ENCODE measurements around the gene SLC22A7. TPM values are rescaled to one million over a fixed set of nuclear protein-coding genes. Genes with fewer than 3 reads are reported as not detected.

The SLC22A7 gene
- total RNA-seq, 1 experiment from 2014 or later: not detected

- no peaks in the 10 kb centered on the region for H3K79me1 ChIP-seq (ENCODE audit: insufficient read depth, low read depth, low read length, poor library complexity, severe bottlenecking)
- H3K56ac ChIP-seq (ENCODE audit: insufficient read length, low read depth, low read length): no peak overlapping the region
- H4K8ac ChIP-seq (replicated peaks; ENCODE audit: insufficient read length, low read depth, low read length): no peak overlapping the region
- H2BK5ac ChIP-seq (ENCODE audit: insufficient read length, low read length): no peak overlapping the region
- Mint-ChIP-seq H3K9me3 (no peaks in the 10 kb centered on the region), H3K27me3 (ENCODE audit: low read depth) (peaks cover 19% of the 10 kb centered on the region), H3K36me3 (ENCODE audit: insufficient read depth in 1 of 3, low read depth in 3 of 3) (no peaks in the 10 kb centered on the region), H3K4me1 (peaks cover 15% of the 10 kb centered on the region in 2 experiments), H3K27ac (no peak overlapping the region; a peak in 1 of 7 replicates), H3K4me3 (no peak overlapping the region)
- H3K4ac ChIP-seq (ENCODE audit: low read depth, low read length): no peak overlapping the region
- H2AFZ ChIP-seq (ENCODE audit: low read length): no peak overlapping the region
- WGBS (ENCODE audit: extremely low coverage, insufficient read length, low lambda C conversion rate): no CpG with 5 or more reads among the region's 5 CpGs
- H3K27me3 ChIP-seq (ENCODE audit: insufficient read depth, low read length): no peaks in the 10 kb centered on the region
- no peak overlapping the region for H2BK120ac ChIP-seq (ENCODE audit: low read depth, low read length, poor library complexity, severe bottlenecking)
- DNase-seq: no peak
- H3K4me2 ChIP-seq (ENCODE audit: insufficient read depth, insufficient read length, low read length): no peak overlapping the region
- no peak overlapping the region for H3K27ac ChIP-seq (ENCODE audit: insufficient read length, low read depth, low read length)
- no peaks in the 10 kb centered on the region for H3K23me2 ChIP-seq (ENCODE audit: insufficient read length, low read depth, low read length, poor library complexity, severe bottlenecking)
- no peak overlapping the region for H2BK12ac ChIP-seq (ENCODE audit: insufficient read length, low read depth, low read length)
- no peak overlapping the region for H4K91ac ChIP-seq (ENCODE audit: insufficient read length, low read depth, low read length)
- H2BK15ac ChIP-seq (ENCODE audit: low read depth, low read length): no peak overlapping the region
- TF ChIP-seq CTCF (conservative IDR thresholded peaks at IDR 0.05): no peak
- H3K4me1 ChIP-seq (ENCODE audit: insufficient read depth, low read length): no peaks in the 10 kb centered on the region
- H3K14ac ChIP-seq (ENCODE audit: insufficient read depth, low read length): no peak overlapping the region
- no peaks in the 10 kb centered on the region for H3K79me2 ChIP-seq (ENCODE audit: insufficient read depth, low read length)
- H3T11ph ChIP-seq (ENCODE audit: low read length): no peak overlapping the region
- no peak overlapping the region for H3K9ac ChIP-seq (ENCODE audit: extremely low read depth, insufficient read length, low read length)
- H2BK20ac ChIP-seq (ENCODE audit: low read depth, low read length, poor library complexity, severe bottlenecking): no peak overlapping the region
- H3K18ac ChIP-seq (ENCODE audit: insufficient read length, low read depth, low read length): no peak overlapping the region
- no peak overlapping the region for H4K5ac ChIP-seq (ENCODE audit: insufficient read length, low read depth, low read length)
- H4K20me1 ChIP-seq (ENCODE audit: control insufficient read depth, insufficient read depth, insufficient read length): peaks cover 4% of the 10 kb centered on the region
- no peak overlapping the region for H2AK5ac ChIP-seq (ENCODE audit: insufficient read length, low read length)
- no peak overlapping the region for H3K23ac ChIP-seq (ENCODE audit: insufficient read length, low read depth, low read length)
- no peaks in the 10 kb centered on the region for H3K9me3 ChIP-seq (ENCODE audit: control insufficient read depth, low read depth, low read length)
Measured at GRCh38 chr6:43296780-43297497, 1.1 kb upstream of the SLC22A7 start.

Data from H9 (cell line).